SK-N-SH treated with all-trans-retinoic acid at 6 μM for 48 hours (cell line): ENCODE results near the gene HHIPL1.

ENCODE experiments used
- RARB ChIP-seq: fragments of 250-450 bp; sonication (Bioruptor Pico); IDR thresholded peaks from 2 replicates; pipeline ENCODE4 v1.8.0; 2021; ENCODE audit warnings: mild to moderate bottlenecking, moderate library complexity
- TCF4 ChIP-seq: fragments of 250-450 bp; sonication (Bioruptor Pico); IDR thresholded peaks from 2 replicates; pipeline ENCODE4 v1.8.0; 2021; ENCODE audit warnings: mild to moderate bottlenecking, moderate library complexity, borderline replicate concordance

DNA sequence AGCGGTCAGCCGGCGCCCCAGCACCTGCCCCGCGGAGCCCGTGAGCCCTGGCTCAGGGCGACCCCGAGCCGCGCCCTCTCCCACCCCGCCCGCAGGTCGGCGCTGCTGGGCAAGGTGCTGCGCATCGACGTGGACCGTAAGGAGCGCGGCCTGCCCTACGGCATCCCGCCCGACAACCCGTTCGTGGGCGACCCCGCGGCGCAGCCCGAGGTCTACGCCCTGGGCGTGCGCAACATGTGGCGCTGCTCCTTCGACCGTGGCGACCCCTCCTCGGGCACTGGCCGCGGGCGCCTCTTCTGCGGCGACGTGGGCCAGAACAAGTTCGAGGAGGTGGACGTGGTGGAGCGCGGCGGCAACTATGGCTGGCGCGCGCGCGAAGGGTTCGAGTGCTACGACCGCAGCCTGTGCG is 14.4 kb downstream of the HHIPL1 start:
- TF ChIP-seq RARB (CRISPR knock-in tag), result no peak
- TF ChIP-seq TCF4, result no peak
